Cortex of kidney (tissue), 1 donor: ENCODE results near the gene TMEM45A.

Experiments used
- DNase-seq: peaks from one replicate; lab custom pipeline; 2025; lab: John Stamatoyannopoulos, UW

TMEM45A gene

GRCh38 chr3:100613721-100614390 lies 121.4 kb downstream of the TMEM45A start:
- no peak for DNase-seq

- DNase-seq = no peak
Measured at GRCh38 chr3:100614941-100615340, 122.5 kb downstream of the TMEM45A start.

- DNase-seq = no peak
Measured at GRCh38 chr3:100615684-100616083, 123.3 kb downstream of the TMEM45A start.

GRCh38 chr3:100621251-100621650 lies 128.8 kb downstream of the TMEM45A start:
- no peak for DNase-seq
